OCI-LY7 (cell line): ENCODE measurements around the gene SCGB1C2. TPM values are rescaled to one million over a fixed set of nuclear protein-coding genes. Genes with fewer than 3 reads are reported as not detected.

Experiments used
- BruUV-seq: library from RNA; stranded (reverse); fragments of 400-500 nt; replicated peaks from 2 replicates; lab custom pipeline; 2021; lab: Mats Ljungman, UMichigan
- CTCF ChIA-PET: fragments of 300-600 bp; sonication (Branson Sonifier 250); formaldehyde crosslinking; loops from one replicate; lab custom pipeline; 2022; ENCODE audit warnings: antibody characterized with exemption; ENCODE audit not compliant: unreplicated experiment; lab: Charles Lee
- POLR2A ChIA-PET: fragments of 300-600 bp; sonication (Branson Sonifier 250); formaldehyde crosslinking; loops from one replicate; lab custom pipeline; 2022; ENCODE audit warnings: antibody characterized with exemption; lab: Charles Lee
- DNase-seq: peaks from one replicate; pipeline ENCODE4 v3.0.0-alpha.2; 2015; ENCODE audit warnings: low spot score
- H2AFZ ChIP-seq: fragments of 200-600 bp; sonication (generic), shearing (Covaris generic); 2 replicates; pipeline ENCODE4 v1.6.1; 2014; ENCODE audit warnings: mild to moderate bottlenecking, antibody characterized with exemption, low read length, moderate library complexity
- H3K27ac ChIP-seq: fragments of 200-600 bp; sonication (generic); 2 replicates; pipeline ENCODE4 v1.5.1; 2014; ENCODE audit warnings: mixed run types, low read depth, mild to moderate bottlenecking, moderate library complexity, low read length, inconsistent platforms; ENCODE audit not compliant: poor library complexity, severe bottlenecking
- H3K36me3 ChIP-seq: fragments of 200-600 bp; sonication (generic); 2 replicates; pipeline ENCODE4 v1.6.1; 2014; ENCODE audit warnings: mild to moderate bottlenecking, antibody characterized with exemption, low read length, moderate library complexity, mixed read lengths; ENCODE audit not compliant: insufficient read depth
- H3K4me1 ChIP-seq: fragments of 200-600 bp; sonication (generic); 2 replicates; pipeline ENCODE4 v1.5.1; 2014; ENCODE audit warnings: mild to moderate bottlenecking, low read length; ENCODE audit not compliant: insufficient read depth, poor library complexity, severe bottlenecking
- H3K4me2 ChIP-seq: fragments of 200-600 bp; sonication (generic); 2 replicates; pipeline ENCODE4 v1.6.1; 2014; ENCODE audit warnings: mild to moderate bottlenecking, low read length
- H3K4me3 ChIP-seq: fragments of 200-600 bp; sonication (generic); 2 replicates; pipeline ENCODE4 v1.5.1; 2014; ENCODE audit warnings: mild to moderate bottlenecking, low read depth, low read length; ENCODE audit not compliant: poor library complexity, severe bottlenecking
- H3K79me2 ChIP-seq: fragments of 200-600 bp; sonication (generic); 2 replicates; pipeline ENCODE4 v1.6.1; 2016; ENCODE audit warnings: low read depth, mild to moderate bottlenecking, low read length, moderate library complexity, mixed read lengths; ENCODE audit not compliant: insufficient read depth
- H3K9me2 ChIP-seq: fragments of 200-600 bp; sonication (generic); 2 replicates; pipeline ENCODE4 v1.6.1; 2016; ENCODE audit warnings: mild to moderate bottlenecking, low read length, mixed read lengths; ENCODE audit not compliant: insufficient read depth
- H3K9me3 ChIP-seq: fragments of 200-600 bp; sonication (generic); 2 replicates; pipeline ENCODE4 v1.6.1; 2014; ENCODE audit warnings: mild to moderate bottlenecking, mixed run types, low read length, mixed read lengths
- H4K20me1 ChIP-seq: fragments of 200-600 bp; sonication (generic); 2 replicates; pipeline ENCODE4 v1.6.1; 2014; ENCODE audit warnings: mild to moderate bottlenecking, antibody characterized with exemption, low read length, moderate library complexity, mixed read lengths; ENCODE audit not compliant: insufficient read depth
- CTCF ChIP-seq: fragments of 200-600 bp; sonication (generic); conservative IDR thresholded peaks from 2 replicates; pipeline ENCODE4 v1.5.1; 2014; ENCODE audit warnings: mild to moderate bottlenecking, antibody characterized with exemption, low read length, moderate library complexity, mixed read lengths
- EZH2phosphoT487 ChIP-seq: fragments of 200-600 bp; sonication (generic); IDR thresholded peaks from 2 replicates; pipeline ENCODE4 v1.6.1; 2018; ENCODE audit warnings: low read depth, borderline replicate concordance, mild to moderate bottlenecking, mixed run types, antibody characterized with exemption, low read length, moderate library complexity, mixed read lengths
- intact Hi-C: fragments of 100-400 bp; cut with micrococcal nuclease; formaldehyde crosslinking; loops from one replicate; pipeline ENCODE4 v1.10.0; 2022; ENCODE audit not compliant: unreplicated experiment
- total RNA-seq, 2 experiments: library from RNA; depleted of rRNA in 1 of 2; stranded (reverse); fragments of >200 nt in 1 of 2; shearing (Covaris generic) in 1 of 2; gene quantifications; 2 replicates each; pipeline ENCODE4 v1.2.3, GENCODE V29; 2014 to 2022

SCGB1C2 gene
- total RNA-seq, 2 experiments from 2014 or later: not detected

GRCh38 chr17:161481-161880, 24.1 kb downstream of the SCGB1C2 start:
- POLR2A ChIA-PET: no interaction called here
- H3K4me1 ChIP-seq: no peaks in the 10 kb centered on the region
- DNase-seq: no peak
- no peaks in the 10 kb centered on the region for H3K9me3 ChIP-seq
- H2AFZ ChIP-seq: no peak overlapping the region
- no peaks in the 10 kb centered on the region for H3K79me2 ChIP-seq
- H3K4me3 ChIP-seq: no peak overlapping the region
- H3K36me3 ChIP-seq: no peaks in the 10 kb centered on the region
- no peaks in the 10 kb centered on the region for H4K20me1 ChIP-seq
- H3K27ac ChIP-seq: no peak overlapping the region
- no TSS peak for BruUV-seq
- no peak overlapping the region for H3K4me2 ChIP-seq
- intact Hi-C loops: no loop called here
- CTCF ChIA-PET: no interaction called here
- H3K9me2 ChIP-seq: no peaks in the 10 kb centered on the region
- TF ChIP-seq CTCF: no peak
- TF ChIP-seq EZH2phosphoT487: no peak

GRCh38 chr17:162689-163088, 25.3 kb downstream of the SCGB1C2 start:
- no TSS peak for BruUV-seq

More at GRCh38 chr17:162689-163088, 25.3 kb downstream of the SCGB1C2 start:
- no peaks in the 10 kb centered on the region for H3K9me3 ChIP-seq
- TF ChIP-seq EZH2phosphoT487 (no peak), CTCF (no peak)
- no peaks in the 10 kb centered on the region for H4K20me1 ChIP-seq
- H2AFZ ChIP-seq: no peak overlapping the region
- no peaks in the 10 kb centered on the region for H3K36me3 ChIP-seq
- no peak overlapping the region for H3K4me3 ChIP-seq
- intact Hi-C loops: no loop called here
- no peak overlapping the region for H3K27ac ChIP-seq
- CTCF ChIA-PET: no interaction called here
- no peaks in the 10 kb centered on the region for H3K79me2 ChIP-seq
- POLR2A ChIA-PET: no interaction called here
- DNase-seq: no peak
- no peak overlapping the region for H3K4me2 ChIP-seq
- no peaks in the 10 kb centered on the region for H3K4me1 ChIP-seq
- no peaks in the 10 kb centered on the region for H3K9me2 ChIP-seq
